GM12891 (cell line): ENCODE data around the gene FITM2.

ENCODE experiments used
- PAX5 ChIP-seq: IDR thresholded peaks from 2 replicates; pipeline ENCODE4 v1.6.1; 2011; ENCODE audit warnings: low read length, moderate library complexity, mild to moderate bottlenecking; ENCODE audit not compliant: insufficient read depth, severe bottlenecking
- POLR2A ChIP-seq: IDR thresholded peaks from 2 replicates; pipeline ENCODE4 v1.6.1; 2011; ENCODE audit warnings: low read depth, low read length, control low read depth
- POLR2AphosphoS5 ChIP-seq: IDR thresholded peaks from 2 replicates; pipeline ENCODE4 v1.6.1; 2011; ENCODE audit warnings: low read depth, low read length, control low read depth
- SPI1 ChIP-seq: IDR thresholded peaks from 2 replicates; pipeline ENCODE4 v1.6.1; 2011; ENCODE audit warnings: low read depth, low read length, control low read depth
- TAF1 ChIP-seq: IDR thresholded peaks from 2 replicates; pipeline ENCODE4 v1.6.1; 2011; ENCODE audit warnings: low read depth, low read length, control low read depth

DNA sequence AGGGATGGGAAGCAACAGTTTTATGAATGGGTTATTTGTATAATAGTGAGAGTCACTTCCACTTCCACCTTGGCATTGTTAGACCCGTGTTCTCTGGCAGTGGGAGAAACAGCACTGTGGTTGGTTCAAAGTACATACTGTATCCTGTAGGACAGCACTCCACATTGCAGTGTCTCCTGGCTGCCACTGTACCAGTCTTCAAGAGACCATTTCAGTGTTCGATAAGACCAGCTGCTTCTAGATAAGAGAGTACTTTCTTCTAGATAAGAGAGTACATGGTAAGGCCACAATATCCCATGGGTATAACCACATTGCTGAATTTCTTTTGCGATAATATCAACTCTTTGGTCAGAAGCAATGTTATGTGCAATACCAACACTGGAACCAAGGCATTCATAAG is 28.8 kb downstream of the FITM2 start:
- TF ChIP-seq TAF1 (no peak), POLR2A (no peak), POLR2AphosphoS5 (no peak), SPI1 (no peak), PAX5 (no peak)
